ENCODE data around the gene SNX1.

SNX1 gene

GRCh38 chr15:64162478-64162868, 66.7 kb downstream of the SNX1 start:
- no peaks in the 10 kb centered on the region for H3K9me3 ChIP-seq (ENCODE audit: severe bottlenecking)
- no peaks in the 10 kb centered on the region for H3K27me3 ChIP-seq (ENCODE audit: insufficient read depth, poor library complexity, severe bottlenecking)
- TF ChIP-seq, protein P1, sequence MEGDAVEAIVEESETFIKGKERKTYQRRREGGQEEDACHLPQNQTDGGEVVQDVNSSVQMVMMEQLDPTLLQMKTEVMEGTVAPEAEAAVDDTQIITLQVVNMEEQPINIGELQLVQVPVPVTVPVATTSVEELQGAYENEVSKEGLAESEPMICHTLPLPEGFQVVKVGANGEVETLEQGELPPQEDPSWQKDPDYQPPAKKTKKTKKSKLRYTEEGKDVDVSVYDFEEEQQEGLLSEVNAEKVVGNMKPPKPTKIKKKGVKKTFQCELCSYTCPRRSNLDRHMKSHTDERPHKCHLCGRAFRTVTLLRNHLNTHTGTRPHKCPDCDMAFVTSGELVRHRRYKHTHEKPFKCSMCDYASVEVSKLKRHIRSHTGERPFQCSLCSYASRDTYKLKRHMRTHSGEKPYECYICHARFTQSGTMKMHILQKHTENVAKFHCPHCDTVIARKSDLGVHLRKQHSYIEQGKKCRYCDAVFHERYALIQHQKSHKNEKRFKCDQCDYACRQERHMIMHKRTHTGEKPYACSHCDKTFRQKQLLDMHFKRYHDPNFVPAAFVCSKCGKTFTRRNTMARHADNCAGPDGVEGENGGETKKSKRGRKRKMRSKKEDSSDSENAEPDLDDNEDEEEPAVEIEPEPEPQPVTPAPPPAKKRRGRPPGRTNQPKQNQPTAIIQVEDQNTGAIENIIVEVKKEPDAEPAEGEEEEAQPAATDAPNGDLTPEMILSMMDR (IDR thresholded peaks at IDR 0.05; ENCODE audit: poor library complexity, severe bottlenecking) = no peak
- ATAC-seq (ENCODE audit: low read depth) (peak; percentile 34), DNase-seq (ENCODE audit: low spot score) (no peak)
- peaks cover 14% of the 10 kb centered on the region for H3K4me1 ChIP-seq (ENCODE audit: insufficient read depth, poor library complexity, severe bottlenecking)
- peak overlapping the region; percentile 67 for H3K4me3 ChIP-seq (ENCODE audit: severe bottlenecking)
- H3K36me3 ChIP-seq (ENCODE audit: low read depth) = peaks cover 48% of the 10 kb centered on the region
- H3K27ac ChIP-seq (ENCODE audit: poor library complexity, severe bottlenecking) = peak overlapping the region; percentile 68

GRCh38 chr15:64162869-64163658, 67.3 kb downstream of the SNX1 start, which contains the start of gene PPIB:
Gene PPIB, minus strand, starts transcription at chr15:64163022. Its CDS starts 36 bp downstream, at chr15:64162986.
- peak within 1 kb of the TSS; percentile 67 for H3K4me3 ChIP-seq (ENCODE audit: severe bottlenecking)
- H3K36me3 ChIP-seq (ENCODE audit: low read depth) = peaks cover 42% of the 10 kb centered on the region
- DNase-seq (ENCODE audit: low spot score) (peak; percentile 100), ATAC-seq (ENCODE audit: low read depth) (peak; percentile 95)
- H3K27ac ChIP-seq (ENCODE audit: poor library complexity, severe bottlenecking) = peak within 1 kb of the TSS; percentile 68
- TF ChIP-seq, protein P1 (IDR thresholded peaks at IDR 0.05; ENCODE audit: poor library complexity, severe bottlenecking) = peak; percentile 96
- no peaks in the 10 kb centered on the region for H3K27me3 ChIP-seq (ENCODE audit: insufficient read depth, poor library complexity, severe bottlenecking)
- peaks cover 14% of the 10 kb centered on the region for H3K4me1 ChIP-seq (ENCODE audit: insufficient read depth, poor library complexity, severe bottlenecking)
- H3K9me3 ChIP-seq (ENCODE audit: severe bottlenecking) = no peaks in the 10 kb centered on the region

DNA sequence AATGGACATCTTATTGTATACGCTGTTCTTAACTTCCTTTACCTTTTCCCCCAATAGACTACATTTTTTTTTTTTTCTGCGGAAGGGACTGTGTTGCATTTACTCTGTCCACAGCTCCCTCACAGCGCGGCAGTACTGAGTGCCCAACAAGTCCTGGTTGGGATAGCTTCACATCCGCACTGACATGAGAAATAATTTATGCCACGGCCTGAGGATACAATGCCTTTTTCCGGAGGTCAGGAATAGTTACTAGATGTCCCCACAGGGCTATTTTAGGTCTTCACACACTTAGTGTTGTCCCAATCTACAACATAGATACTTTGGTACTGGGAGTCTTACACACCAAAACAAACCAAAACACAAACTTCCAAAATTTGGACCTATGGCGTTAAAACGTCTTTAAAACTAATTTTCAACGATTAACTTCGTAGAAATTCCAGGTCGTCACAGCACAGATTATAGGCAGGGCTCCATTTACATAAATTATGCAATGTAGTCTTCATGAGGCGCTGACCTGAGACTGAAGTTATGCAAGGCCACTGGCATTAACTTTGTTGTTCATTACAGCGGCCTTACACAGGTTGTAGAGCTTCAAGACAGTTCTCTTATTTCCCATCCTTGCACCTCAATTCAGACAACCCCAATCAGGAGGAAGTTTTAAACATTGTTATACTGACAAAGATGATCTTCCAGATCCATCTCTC, 68.0 kb downstream of the SNX1 start:
- TF ChIP-seq, protein P1 (IDR thresholded peaks at IDR 0.05; ENCODE audit: poor library complexity, severe bottlenecking) = no peak
- ATAC-seq (ENCODE audit: low read depth) = no peak
- peak overlapping the region; percentile 24 for H3K27ac ChIP-seq (ENCODE audit: poor library complexity, severe bottlenecking)
- H3K9me3 ChIP-seq (ENCODE audit: severe bottlenecking) = no peaks in the 10 kb centered on the region
- H3K4me3 ChIP-seq (ENCODE audit: severe bottlenecking) = peak overlapping the region; percentile 18
- DNase-seq (ENCODE audit: low spot score) = no peak
- no peaks in the 10 kb centered on the region for H3K27me3 ChIP-seq (ENCODE audit: insufficient read depth, poor library complexity, severe bottlenecking)
- peaks cover 14% of the 10 kb centered on the region for H3K4me1 ChIP-seq (ENCODE audit: insufficient read depth, poor library complexity, severe bottlenecking)
- peaks cover 35% of the 10 kb centered on the region for H3K36me3 ChIP-seq (ENCODE audit: low read depth)

- no peaks in the 10 kb centered on the region for H3K27me3 ChIP-seq (ENCODE audit: insufficient read depth, poor library complexity, severe bottlenecking)
- peaks cover 14% of the 10 kb centered on the region for H3K4me1 ChIP-seq (ENCODE audit: insufficient read depth, poor library complexity, severe bottlenecking)
- H3K27ac ChIP-seq (ENCODE audit: poor library complexity, severe bottlenecking) = no peak overlapping the region
- no peak overlapping the region for H3K4me3 ChIP-seq (ENCODE audit: severe bottlenecking)
- DNase-seq (ENCODE audit: low spot score) (no peak), ATAC-seq (ENCODE audit: low read depth) (no peak)
- H3K36me3 ChIP-seq (ENCODE audit: low read depth) = peaks cover 29% of the 10 kb centered on the region
- TF ChIP-seq, protein P1 (IDR thresholded peaks at IDR 0.05; ENCODE audit: poor library complexity, severe bottlenecking) = no peak
- H3K9me3 ChIP-seq (ENCODE audit: severe bottlenecking) = no peaks in the 10 kb centered on the region
Observed at GRCh38 chr15:64164436-64164835, 68.7 kb downstream of the SNX1 start.
